ENCODE data around the gene MATN1. TPM values are rescaled to one million over a fixed set of nuclear protein-coding genes. Genes with fewer than 3 reads are reported as not detected.

Gene MATN1
- total RNA-seq, 2 donors from 2014 or later = 0.31 to 0.66 TPM

DNA sequence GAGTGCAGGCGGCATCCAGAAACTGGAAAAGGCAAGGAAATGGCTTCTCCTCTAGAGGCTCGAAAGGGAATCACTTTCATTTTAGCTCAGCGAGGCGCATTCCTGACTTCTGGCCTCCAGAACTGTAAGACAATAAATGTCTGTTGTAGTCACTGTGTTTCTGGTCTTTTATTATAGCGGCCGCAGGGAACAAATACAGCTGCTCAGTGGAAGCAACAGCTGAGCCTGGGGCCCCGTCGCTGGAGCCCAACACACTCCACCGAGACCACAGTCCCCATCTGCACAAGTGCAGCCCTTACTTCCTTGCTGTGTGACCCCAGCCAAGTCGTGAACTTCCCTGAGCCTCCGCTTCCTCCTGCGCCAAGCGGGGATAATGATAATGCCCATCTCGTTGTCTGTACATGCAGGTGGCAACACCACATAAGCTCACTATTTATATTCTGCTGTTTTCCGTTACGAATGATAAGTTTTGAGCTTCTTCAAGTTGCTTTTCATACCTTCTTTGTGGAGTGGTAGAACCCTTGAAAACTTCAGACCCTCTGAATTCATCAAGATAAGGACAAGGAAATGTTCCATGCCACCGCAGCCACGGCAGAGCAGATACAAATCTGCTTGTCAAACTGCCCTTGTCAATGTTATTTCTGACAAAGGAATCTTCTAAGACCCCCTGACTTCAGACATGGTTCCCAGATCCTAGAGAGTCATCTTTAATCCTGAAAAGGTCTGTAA lies 37.4 kb upstream of the MATN1 start:
- DNase-seq (ENCODE audit: low spot score in 2 of 2) (no peak), ATAC-seq (no peak)
- peak overlapping the region in 1 of 2 donors; percentile 70 for H3K27ac Mint-ChIP-seq
- H3K9me3 Mint-ChIP-seq = no peaks in the 10 kb centered on the region
- peaks cover 17 to 19% of the 10 kb centered on the region in 2 donors for H3K36me3 Mint-ChIP-seq

DNA sequence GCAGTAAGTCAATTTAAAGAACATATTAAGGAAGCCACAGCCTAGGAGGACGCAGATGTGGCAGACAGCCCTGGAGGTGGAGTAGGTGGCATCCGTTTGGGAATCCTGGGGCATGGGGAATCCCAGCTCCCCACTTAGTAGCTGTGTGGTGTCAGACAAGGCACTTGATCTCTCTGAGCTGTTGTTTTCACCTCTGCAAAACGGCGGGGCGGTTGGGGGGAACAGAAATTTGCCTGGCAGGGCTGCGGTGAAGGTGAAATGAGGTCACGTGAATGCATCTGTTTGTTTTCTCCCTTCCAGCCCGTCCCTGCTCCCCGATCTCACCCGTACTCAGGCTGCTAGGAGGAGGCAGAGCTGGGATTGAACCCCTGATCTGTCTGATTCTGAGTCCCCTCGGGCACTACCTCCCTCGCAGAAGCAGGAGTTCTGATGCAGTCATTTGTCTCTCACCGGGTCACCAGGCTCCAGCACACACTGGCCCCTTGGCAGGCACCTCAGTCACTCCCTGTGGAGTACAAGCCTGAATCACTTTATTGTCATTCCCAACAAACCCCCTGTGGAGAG lies 36.4 kb upstream of the MATN1 start:
- no peaks in the 10 kb centered on the region for H3K9me3 Mint-ChIP-seq
- peaks cover 26 to 29% of the 10 kb centered on the region in 2 donors for H3K36me3 Mint-ChIP-seq
- ATAC-seq (peak in 1 of 2 donors; percentile 8), DNase-seq (ENCODE audit: low spot score in 2 of 2) (peak in 1 of 2 donors; percentile 70)
- H3K27ac Mint-ChIP-seq = peak overlapping the region; percentile 47 to 70

DNA sequence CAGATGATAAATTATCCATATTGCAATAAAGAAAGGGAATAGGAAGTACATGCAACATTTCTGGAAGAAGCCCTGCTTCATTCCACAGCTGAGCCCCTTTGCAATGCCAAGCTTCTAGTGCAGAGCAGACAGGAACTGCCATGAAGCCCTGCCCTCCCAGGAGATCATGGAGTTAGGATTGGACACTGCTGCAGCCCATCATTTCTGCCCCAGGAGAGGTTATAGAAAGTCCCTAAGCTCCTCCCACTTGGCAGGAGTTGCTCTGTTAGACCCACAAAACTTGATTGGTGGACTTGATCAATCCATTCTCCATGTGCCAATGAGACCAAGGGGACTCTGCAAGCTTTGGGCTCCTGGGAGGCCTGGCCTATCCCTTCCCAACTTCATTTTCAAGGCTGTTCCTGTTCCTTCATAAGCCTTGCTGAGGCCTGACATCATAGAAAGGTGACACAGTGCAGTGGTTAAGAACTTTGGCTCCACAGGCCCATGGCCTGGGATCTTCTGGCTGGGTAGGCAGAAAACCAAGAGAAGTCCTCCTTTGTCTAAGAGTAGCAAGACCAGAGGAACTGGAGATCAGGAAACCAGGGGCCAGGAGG lies 35.5 kb upstream of the MATN1 start:
- Mint-ChIP-seq H3K27ac (peak overlapping the region in 1 of 2 donors; percentile 98), H3K36me3 (peaks cover 30% of the 10 kb centered on the region in 2 donors), H3K9me3 (no peaks in the 10 kb centered on the region)
- ATAC-seq = peak in 1 of 2 donors; percentile 48
- no peak for DNase-seq (ENCODE audit: low spot score in 2 of 2)

DNA sequence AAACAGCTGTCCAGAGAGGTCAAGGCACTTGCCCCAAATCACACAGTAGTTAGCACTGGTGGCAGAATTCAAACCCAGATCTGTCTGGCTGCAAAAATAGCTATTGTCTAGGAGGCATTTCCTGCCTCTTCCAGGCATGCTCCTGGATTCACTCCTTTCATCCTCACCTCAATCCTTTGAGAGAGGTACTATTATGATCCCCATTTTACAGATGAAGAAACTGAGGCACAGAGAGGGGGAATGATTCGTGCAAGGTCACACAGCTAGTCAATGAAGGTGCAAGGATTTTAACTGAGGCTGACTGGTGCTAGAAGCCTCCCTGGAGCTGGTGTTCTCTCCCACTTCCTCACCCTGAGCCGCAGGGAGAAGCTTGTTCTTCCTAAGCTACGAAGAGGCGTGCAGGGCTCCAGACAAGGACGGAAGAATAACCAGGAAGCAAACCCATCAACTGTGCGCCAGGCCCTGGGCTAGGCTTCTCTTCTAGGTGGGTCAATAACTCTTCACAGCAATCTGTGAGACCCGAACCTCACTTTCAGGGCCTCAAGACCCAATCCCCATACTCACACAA lies 34.8 kb upstream of the MATN1 start:
- no peak for ATAC-seq
- Mint-ChIP-seq H3K27ac (peak overlapping the region in 1 of 2 donors; percentile 98), H3K9me3 (no peaks in the 10 kb centered on the region), H3K36me3 (peaks cover 30 to 34% of the 10 kb centered on the region in 2 donors)
- DNase-seq (ENCODE audit: low spot score in 2 of 2) = no peak

DNA sequence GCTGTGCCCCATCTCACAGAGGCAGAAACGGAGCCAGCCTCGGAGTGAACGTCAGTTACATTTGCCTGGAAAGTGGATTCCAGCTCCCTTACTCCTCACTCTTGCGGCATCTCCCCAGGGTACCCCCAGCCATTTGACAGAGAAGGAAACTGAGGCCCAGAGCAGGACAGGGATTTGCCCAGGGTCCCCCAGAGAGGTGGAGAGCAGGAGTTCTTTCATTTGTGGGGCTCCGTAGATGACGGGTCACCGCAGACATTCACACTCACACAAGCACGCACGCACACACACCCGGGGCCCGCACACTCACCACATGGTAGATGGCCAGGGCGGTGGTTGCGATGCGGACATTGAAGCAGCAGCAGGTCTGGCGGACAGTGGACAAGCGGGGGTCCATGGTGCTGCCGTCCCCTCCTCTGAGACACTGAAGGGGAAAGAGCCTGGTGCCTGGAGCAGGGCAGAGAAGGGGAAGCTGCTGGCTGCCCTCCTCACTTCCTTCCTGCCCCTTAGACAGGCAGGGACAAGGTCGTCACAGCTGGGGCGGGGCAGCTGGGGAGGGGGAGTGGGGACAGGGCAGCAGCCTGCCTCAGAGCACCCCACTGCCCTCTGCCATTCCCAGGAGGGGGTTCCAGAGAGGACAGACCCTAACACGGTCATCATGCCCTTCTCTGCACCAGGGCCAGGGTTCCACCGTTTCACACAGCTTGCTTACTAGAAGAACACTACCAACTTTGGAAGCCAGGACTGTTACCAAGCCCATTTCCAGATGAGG lies 34.2 kb upstream of the MATN1 start, which contains the start of gene LAPTM5:
TSS of gene LAPTM5 (minus strand) at position 423 of the 769 bp plus-strand sequence. CDS start at position 394, 29 bp downstream.
- no peaks in the 10 kb centered on the region for H3K9me3 Mint-ChIP-seq
- peaks cover 32 to 36% of the 10 kb centered on the region in 2 donors for H3K36me3 Mint-ChIP-seq
- peak; percentile 36 to 50 for ATAC-seq
- peak; percentile 52 to 72 for DNase-seq (ENCODE audit: low spot score in 2 of 2)
- H3K27ac Mint-ChIP-seq = peak within 1 kb of the TSS; percentile 92 to 98

DNA sequence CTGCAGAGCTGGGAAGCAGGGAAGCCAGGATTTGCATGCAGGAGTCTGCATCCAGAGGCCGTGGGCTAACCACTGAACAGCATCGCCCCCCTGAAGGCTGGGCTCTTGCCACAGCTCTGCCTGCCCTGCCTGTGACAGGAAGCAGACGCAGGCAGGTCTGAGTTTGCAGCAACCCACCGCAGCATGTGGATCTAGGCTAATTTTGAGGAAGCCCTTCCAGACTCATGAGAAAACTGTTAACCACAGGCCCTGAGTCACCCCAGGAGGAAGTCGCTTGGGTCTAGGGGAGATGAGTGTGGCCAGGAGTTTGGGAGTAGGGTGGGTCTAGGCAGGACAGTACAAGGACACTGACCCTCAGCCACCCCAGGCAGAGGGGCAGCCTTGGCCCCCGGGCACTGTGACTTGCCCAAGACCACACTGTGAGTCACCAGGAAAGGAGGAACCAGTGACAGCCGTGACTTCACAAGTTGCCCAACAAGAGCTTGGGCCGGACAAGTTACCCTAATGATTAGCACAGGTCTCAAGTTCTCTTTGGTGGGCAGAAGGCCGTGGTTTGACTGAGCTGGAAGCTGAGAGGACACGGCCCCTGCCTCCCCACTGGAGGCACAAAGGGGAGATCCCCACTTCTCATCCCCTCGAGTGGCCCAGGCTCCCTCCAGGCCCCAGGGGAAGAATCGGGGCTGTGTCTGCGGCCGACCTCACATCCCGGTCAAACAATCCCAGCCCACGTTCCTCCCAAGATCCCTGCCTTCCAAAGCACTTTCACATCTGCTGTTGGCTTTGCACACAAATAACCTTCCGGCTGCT lies 33.4 kb upstream of the MATN1 start:
- peak overlapping the region; percentile 92 to 98 for H3K27ac Mint-ChIP-seq
- DNase-seq (ENCODE audit: low spot score in 2 of 2) (peak; percentile 64 to 86), ATAC-seq (peak; percentile 72 to 77)
- no peaks in the 10 kb centered on the region for H3K9me3 Mint-ChIP-seq
- peaks cover 37 to 41% of the 10 kb centered on the region in 2 donors for H3K36me3 Mint-ChIP-seq

DNA sequence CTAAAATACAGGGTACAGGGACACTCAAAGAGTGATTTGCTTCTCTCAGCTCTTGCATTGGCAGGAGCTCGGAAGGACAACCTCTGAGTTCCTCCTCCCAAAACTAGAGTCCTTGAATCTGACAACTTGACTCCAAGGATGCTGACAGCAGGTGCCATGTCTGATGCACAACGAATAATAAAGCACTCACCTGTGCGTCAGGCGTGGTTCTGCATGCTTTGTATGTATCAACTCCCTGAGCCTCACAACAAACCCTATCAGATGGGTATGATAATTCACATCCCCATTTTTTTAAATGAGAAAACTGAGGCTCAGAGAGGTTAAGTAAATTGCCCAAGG lies 32.8 kb upstream of the MATN1 start:
- DNase-seq (ENCODE audit: low spot score in 2 of 2) = no peak
- H3K36me3 Mint-ChIP-seq = peaks cover 37 to 41% of the 10 kb centered on the region in 2 donors
- ATAC-seq = peak in 1 of 2 donors; percentile 0
- H3K9me3 Mint-ChIP-seq = no peaks in the 10 kb centered on the region
- H3K27ac Mint-ChIP-seq = peak overlapping the region; percentile 39 to 98

DNA sequence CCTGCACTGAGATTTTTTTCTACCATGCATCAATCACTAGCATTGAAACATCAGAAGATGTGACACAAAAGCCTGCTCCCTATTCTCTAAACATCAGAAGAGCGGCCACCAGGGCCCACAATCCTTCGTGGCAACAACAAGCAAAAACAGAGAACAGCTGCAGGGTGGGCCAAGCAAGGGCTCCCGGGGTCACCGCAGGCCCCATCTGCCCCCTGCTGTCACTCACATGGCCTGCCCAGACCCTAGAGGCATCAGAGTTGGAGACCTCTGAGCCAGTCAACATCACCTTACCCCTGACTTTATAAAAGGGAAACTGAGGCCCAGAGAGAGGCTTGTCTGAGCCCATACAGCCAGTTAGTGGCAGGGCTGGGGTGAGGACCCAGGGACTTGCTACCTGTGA lies 32.4 kb upstream of the MATN1 start:
- H3K9me3 Mint-ChIP-seq = no peaks in the 10 kb centered on the region
- DNase-seq (ENCODE audit: low spot score in 2 of 2) (no peak), ATAC-seq (no peak)
- peak overlapping the region; percentile 39 to 98 for H3K27ac Mint-ChIP-seq
- peaks cover 37 to 41% of the 10 kb centered on the region in 2 donors for H3K36me3 Mint-ChIP-seq

DNA sequence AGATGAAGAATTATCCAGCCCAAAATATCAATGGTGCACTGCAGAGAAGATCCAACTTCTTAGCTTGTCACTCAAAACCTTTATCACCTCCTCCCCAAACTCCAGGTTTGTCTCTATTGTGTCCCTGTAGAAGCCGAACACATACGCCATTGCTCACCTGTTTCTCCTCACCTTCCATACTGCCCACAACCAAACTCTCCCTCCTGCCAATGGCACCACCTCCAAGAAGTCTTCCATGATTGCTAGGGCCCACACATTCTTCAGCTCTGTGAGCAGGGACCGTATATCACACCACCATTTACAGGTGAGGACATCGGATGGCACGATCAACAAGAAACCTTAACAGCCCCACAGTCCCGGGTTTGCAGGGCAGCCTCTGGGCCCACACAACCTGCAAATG lies 31.9 kb upstream of the MATN1 start:
- no peaks in the 10 kb centered on the region for H3K9me3 Mint-ChIP-seq
- DNase-seq (ENCODE audit: low spot score in 2 of 2) = no peak
- peaks cover 37 to 41% of the 10 kb centered on the region in 2 donors for H3K36me3 Mint-ChIP-seq
- H3K27ac Mint-ChIP-seq = peak overlapping the region in 1 of 2 donors; percentile 98
- no peak for ATAC-seq

DNA sequence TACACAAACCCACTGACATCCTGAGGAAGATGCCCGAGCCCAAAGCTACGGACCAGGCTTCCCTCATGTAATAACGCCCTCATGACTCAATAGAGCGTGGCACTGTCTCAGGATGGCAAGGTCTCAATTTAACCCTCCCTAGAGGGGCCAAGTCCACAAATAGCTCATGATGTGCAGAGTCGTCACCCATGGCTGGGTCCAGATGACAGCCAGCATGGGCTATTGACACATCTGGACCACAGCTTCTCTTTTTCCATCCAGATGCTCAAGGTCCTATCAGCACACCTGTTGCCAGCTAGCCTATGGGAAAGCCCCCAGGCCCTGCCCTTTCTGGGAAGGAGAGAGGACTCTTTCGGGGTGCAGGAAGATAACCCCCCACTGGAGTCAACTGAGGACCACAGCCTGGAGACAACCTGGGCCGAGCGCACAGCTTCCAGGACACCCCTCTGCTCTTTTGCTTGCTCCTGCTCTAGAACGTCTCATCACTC lies 31.3 kb upstream of the MATN1 start:
- H3K27ac Mint-ChIP-seq = peak overlapping the region; percentile 76 to 98
- ATAC-seq (peak; percentile 13 to 57), DNase-seq (ENCODE audit: low spot score in 2 of 2) (peak in 1 of 2 donors; percentile 70)
- H3K9me3 Mint-ChIP-seq = no peaks in the 10 kb centered on the region
- H3K36me3 Mint-ChIP-seq = peaks cover 37 to 41% of the 10 kb centered on the region in 2 donors

DNA sequence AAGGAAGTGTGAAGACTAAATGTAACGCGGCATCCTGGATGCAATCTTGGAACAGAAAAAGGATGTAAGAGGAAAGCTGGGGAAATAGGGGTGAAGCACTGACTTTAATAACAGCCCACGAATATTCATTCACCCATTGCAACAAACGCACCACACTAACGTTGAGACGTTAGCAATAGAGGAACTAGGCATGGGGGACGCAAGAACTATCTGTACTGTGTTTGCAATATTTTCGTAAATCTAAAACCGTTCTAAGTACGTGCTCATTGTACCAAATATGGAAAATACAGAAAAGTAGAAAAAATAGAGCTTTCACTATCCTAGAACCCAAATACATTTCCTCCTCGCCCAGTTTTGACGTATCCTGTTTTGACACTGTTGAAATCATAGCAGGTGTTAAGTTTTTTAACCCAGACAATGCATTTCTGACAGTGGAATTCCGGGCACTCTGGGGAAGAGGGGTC lies 30.3 kb upstream of the MATN1 start:
- peaks cover 41 to 45% of the 10 kb centered on the region in 2 donors for H3K36me3 Mint-ChIP-seq
- H3K27ac Mint-ChIP-seq = peak overlapping the region; percentile 76 to 98
- H3K9me3 Mint-ChIP-seq = no peaks in the 10 kb centered on the region
- DNase-seq (ENCODE audit: low spot score in 2 of 2) = no peak
- no peak for ATAC-seq

DNA sequence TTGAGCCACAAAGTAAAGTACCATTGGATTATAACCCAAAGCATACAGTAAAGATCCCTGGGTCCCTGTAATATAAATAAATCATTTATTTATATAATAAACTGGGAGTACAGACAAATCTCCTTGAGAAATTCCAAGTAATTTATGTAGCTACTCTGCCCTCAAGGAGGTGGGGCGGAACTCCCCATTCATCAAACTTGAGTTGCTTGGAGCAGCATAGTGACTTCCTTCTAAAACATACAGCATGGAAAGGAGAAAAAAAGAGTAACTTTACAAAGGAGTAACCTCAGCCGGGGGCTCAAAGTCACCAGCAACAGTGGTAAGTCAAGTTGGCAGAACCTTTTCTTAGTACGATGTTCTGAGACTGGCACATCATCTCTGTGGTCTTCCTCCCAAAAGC lies 29.7 kb upstream of the MATN1 start:
- H3K9me3 Mint-ChIP-seq = no peaks in the 10 kb centered on the region
- H3K27ac Mint-ChIP-seq = peak overlapping the region; percentile 94 to 98
- no peak for ATAC-seq
- peaks cover 41 to 51% of the 10 kb centered on the region in 2 donors for H3K36me3 Mint-ChIP-seq
- DNase-seq (ENCODE audit: low spot score in 2 of 2) = no peak

DNA sequence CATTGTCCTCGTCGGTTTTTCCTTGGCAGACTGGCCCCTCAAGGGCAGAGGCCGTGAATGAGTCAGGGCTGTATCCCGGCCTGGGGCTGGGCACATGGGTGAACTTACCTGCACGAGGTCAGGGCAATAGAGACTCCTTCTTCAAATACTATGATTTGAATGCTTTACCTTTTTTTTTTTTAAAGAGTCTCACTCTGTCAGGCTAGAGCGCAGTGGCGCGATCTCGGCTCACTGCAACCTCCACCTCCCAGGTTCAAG lies 29.2 kb upstream of the MATN1 start:
- peak overlapping the region; percentile 94 to 98 for H3K27ac Mint-ChIP-seq
- ATAC-seq = no peak
- peaks cover 40 to 54% of the 10 kb centered on the region in 2 donors for H3K36me3 Mint-ChIP-seq
- no peaks in the 10 kb centered on the region for H3K9me3 Mint-ChIP-seq
- no peak for DNase-seq (ENCODE audit: low spot score in 2 of 2)

DNA sequence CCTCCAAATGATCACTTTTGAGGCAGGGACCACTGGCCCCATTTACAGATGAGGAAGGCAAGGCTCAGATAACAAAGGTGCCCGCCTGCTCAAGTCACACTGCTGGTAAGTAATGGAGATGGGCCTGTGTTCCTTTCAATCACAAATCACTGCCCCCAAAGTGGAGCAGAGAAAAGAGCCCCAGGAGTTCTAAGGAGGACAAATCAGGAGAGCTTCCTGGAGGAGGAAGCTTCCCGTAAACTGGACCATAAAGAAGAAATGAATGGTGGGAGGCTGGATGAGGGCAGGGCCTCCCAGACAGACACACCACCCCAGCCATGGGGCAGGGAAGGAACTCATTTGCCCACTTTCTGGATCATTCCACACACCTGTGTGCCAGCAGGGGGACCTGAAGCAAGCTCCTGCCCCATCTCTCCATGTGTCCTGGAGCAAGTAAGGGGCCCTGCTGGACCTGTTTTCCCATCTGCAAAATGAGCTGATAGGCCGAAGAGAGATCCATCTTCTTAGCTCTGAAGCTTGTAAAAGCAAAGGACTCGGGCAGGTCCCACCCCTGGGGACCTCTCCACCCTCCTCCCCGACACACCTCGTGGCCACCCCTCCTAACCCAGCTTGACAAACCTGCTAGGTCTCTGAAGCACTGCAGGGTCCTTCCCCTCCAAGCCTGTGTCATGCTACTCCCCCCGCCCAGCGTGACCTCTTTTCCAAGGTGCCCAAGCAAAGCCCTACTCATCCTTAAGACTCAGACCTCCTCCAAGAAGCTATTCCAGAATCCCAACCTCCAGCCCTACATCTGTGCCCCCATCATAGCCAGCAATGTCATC lies 28.7 kb upstream of the MATN1 start:
- peak overlapping the region; percentile 94 to 98 for H3K27ac Mint-ChIP-seq
- peaks cover 35 to 53% of the 10 kb centered on the region in 2 donors for H3K36me3 Mint-ChIP-seq
- DNase-seq (ENCODE audit: low spot score in 2 of 2) (no peak), ATAC-seq (no peak)
- H3K9me3 Mint-ChIP-seq = no peaks in the 10 kb centered on the region

DNA sequence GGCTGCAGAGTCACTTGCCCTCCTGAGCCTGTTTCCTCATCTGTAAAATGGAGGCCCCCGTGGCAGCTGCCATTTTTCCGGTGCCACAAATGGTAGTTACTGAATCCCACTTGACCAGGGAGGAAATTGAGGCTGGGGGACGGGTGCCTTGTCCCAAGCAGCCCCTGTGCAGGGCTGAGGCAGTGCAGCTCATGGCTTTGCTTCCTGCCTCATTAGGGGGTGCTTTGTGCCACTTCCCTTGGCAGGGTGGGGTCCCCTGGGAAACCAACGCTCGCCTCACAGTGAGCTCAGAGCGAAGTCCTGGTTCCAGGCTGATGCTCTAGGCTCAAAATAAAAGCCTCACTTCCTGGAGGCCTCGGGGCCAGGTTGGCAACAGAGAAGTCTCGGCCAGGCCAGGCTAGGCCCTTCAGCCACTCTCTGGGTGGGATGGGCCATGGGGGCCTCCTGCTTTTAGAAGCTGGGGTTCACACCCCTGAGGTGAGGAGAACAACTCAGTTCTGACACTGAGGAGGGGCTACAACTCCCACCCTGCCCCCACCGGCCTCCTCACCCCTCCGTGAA lies 27.4 kb upstream of the MATN1 start:
- no peak for ATAC-seq
- Mint-ChIP-seq H3K36me3 (peaks cover 29 to 53% of the 10 kb centered on the region in 2 donors), H3K27ac (peak overlapping the region; percentile 92 to 98), H3K9me3 (no peaks in the 10 kb centered on the region)
- DNase-seq (ENCODE audit: low spot score in 2 of 2) = no peak

Measured in activated naive CD4-positive, alpha-beta T cell treated with anti-CD3 and anti-CD28 coated beads, Interleukin-2, amount 50 U/mL, for 72 hours (primary cell).